Amniotic epithelial cell (primary cell): ENCODE data around the gene TPD52L2.
"Not testable (repeated sequence)": the region's sequence is repeated elsewhere in the genome, so short reads cannot be mapped to it uniquely, and the experiment has no call there.

Experiments used
- DNase-seq: peaks from one replicate; pipeline ENCODE4 v3.0.0-alpha.2; 2010; ENCODE audit warnings: low read depth

TPD52L2 gene

DNA sequence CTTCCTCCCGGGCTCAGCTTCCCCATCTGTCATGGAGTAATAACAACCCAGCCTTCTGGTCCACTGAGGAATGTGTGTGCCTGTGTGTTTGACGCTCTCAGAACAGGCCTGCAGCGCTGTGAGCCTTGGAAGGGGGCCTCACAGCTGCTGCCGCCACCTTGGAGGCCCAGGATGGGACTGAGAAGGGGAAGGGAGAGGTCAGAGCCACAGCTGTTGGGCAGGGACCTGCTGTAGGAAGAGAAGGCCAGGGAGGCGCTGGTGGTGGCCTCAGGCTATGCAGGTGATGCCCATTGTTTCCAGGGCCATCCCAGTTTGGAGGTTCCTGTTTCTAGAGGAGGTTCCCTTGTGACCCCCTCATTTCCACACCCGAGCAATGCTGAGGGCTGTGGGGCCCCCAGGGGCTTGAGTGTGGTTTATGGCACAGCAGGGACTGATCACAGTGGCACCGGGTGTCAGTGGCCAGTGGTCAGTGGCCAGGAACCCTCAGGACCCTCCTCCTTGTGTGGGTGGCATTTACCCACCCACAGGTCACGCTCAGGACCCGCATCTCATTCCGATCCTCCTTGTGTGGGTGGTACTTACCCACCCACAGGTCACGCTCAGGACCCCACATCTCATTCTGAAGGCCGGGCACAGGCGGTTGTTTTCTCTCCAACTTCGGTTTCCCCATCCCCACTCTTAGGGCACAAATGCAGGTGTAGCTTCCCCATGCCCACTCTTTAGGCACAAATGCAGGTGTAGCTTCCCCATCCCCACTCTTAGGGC is 14.0 kb downstream of the TPD52L2 start:
- DNase-seq = no peak

- not testable (repeated sequence) for DNase-seq
These were observed 15.8 kb downstream of the TPD52L2 start for GRCh38 chr20:63880901-63881300.

GRCh38 chr20:63881451-63882226 is 16.6 kb downstream of the TPD52L2 start:
- no peak for DNase-seq

GRCh38 chr20:63882257-63883200 is 17.5 kb downstream of the TPD52L2 start:
- no peak for DNase-seq

- no peak for DNase-seq
These were observed 18.1 kb downstream of the TPD52L2 start for GRCh38 chr20:63883201-63883593.

GRCh38 chr20:63884506-63885263 is 19.6 kb downstream of the TPD52L2 start:
- DNase-seq = no peak

- DNase-seq = no peak
These were observed 20.4 kb downstream of the TPD52L2 start for GRCh38 chr20:63885264-63886053.

DNA sequence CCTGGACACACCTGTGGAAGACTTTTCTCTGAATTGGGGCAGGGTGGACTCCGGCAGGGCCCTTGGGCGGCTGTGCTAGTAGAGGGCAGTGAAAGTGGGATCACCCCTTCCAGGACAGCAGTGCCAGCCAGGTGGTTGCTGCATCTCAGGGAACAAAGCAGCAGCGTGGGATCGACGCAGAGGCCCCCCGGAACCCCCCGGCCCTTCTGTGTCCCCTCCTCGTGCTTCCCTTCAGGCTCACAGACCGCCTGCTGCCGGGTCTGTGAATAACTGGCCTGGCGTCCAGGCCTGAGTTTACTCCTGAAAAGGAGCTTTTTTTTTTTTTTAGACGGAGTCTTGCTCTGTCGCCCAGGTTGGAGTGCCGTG is 21.0 kb downstream of the TPD52L2 start:
- no peak for DNase-seq

DNA sequence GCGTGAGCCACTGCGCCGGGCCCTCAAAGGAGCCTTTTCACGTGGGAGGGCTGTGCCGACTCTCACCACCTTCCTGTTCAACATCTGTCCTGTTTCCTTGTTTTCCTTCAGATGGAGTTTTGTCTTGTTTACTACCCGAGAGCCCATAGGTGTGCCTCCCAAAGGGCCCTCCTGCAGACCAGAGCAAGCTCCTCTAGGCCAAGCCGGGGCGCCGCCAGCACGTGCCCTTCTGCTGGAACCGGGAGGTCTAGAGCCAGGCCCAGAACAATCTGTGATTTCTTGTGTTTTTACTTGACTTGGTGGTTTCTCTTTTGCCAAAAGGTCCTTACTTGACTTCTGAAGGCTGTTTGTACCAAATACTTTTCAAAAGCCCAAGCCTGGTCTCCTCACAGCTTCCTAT is 21.9 kb downstream of the TPD52L2 start:
- DNase-seq = no peak

- DNase-seq = peak; percentile 43
These were observed 24.5 kb downstream of the TPD52L2 start for GRCh38 chr20:63889241-63890200.

DNA sequence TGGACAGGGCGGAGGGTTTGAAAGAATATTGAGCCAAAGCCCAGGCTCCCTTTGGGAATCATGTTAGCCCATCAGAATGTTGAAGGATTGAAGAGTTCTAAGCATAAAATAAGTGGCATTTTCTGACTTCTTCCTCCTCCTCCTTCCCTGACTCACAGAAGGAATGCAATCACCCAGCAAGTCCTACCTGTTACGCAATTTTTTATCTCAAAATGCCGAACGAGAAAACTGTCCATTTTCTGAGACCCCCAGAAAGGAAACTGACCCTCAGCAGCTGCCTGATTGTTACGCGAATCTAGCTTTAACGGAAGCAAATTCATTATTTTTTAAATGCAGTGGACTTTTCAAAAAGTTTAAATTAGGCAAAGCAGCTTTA is 25.1 kb downstream of the TPD52L2 start:
- peak; percentile 69 for DNase-seq

- DNase-seq = no peak
These were observed 25.5 kb downstream of the TPD52L2 start for GRCh38 chr20:63890616-63891015.

DNA sequence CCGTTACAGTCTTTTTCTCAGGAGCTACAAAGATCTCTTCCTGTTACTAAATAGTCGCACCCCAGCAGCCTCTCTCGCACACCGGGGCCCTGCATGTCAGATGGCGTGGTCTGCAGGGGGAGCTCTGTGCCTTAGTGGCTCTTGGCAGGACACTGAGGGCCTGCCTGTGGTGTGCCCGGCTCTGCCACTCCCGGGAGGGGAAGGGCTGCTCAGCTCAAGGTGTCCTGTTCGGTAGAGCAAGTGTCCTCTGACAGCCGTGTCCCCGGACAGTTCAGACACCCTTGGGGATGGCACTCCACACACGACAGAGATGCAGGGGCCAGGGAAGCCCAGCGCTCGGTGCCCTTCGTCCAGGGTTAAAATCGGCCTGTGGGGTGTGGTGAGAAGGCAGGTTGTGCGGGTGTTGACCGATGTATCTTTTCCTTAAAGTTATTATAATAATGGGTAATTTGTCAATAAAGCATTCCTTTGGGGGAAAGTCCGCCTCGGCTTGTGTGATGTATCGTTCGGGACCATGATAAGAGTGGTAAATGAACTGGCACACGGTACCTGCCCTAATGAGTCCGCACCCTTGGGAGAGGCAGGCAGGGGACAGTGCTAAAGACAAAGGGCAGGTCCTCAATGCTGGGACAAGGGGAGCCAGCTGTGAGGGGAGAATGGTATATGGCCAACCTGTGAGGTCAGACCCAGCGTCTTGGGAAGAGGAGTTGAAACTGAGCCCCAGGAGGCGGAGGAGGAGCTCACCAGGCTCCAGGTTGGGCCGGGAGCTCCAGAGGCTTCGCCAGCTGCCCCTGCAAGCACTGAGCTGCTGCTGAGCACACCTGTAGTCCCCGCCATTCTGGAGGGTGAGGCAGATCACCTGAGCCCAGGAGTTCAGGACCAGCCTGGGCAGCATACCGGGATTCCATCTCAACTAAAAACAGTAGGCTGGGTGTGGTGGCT is 26.3 kb downstream of the TPD52L2 start:
- DNase-seq = no peak

DNA sequence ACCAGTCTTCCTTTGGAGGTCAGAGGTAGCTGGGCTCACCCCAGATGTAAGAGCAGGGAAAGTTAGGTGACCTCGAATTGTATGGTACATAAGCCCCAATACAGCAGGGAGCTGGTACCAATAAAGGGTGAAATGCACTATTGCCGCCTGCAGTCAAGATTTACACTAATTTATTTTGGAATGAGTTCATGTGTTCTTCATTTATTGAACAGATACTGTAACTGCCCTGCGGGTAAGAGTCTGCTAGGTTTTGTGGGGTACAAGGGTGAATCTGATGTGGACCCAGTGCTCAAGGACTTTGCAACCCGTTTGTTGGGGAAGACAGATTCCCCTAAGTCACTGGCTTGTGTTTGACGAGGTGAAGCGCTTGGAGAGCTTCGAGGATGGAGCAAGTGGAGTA is 27.3 kb downstream of the TPD52L2 start:
- DNase-seq = no peak

- no peak for DNase-seq
These were observed 28.9 kb downstream of the TPD52L2 start for GRCh38 chr20:63893999-63894357.

DNA sequence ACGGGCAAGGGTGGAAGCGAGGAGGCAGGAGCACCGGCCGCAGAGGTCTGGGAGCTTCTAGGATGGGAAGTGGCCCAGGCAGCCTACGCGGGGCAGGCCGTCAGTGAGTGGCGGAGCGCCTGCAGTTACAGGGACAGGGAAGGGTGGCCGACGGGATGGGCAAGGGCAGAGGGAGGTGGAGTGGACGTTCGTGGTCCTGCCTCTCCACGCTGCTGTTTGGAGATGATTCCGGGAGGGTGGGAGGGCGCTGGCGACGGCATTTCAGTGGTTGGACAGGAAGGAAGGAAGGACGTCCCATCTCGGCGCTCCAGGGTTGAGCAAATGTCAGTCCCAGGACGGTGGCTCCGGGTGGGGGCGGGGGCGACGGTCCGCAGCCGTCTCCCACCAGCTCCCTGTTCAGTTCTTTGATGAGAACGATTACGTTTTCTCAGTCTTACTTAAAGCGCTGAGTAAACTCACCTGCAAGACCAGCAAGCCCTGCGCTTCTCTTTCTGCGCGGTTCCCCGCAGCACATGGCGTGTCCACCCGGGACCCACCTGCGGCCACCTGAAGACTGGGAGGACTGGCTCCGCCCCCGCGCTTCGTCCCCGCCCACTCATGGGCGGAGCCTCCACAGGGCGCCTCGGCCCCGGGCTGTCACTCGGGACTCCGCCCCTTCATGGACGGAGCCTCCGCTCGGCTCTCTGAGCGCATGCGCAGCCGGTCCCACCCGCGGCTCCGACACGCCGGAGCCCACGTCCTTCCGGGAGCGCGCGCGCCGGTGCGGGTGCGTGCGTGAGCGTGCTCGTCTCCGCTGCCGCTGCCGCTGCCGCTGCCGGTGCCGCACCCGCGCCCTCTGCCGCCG is 29.5 kb downstream of the TPD52L2 start, which contains the start of gene DNAJC5:
Gene DNAJC5 (plus strand): TSS at position 769 of the 844 bp plus-strand sequence. CDS start 33,220 bp downstream, outside the sequence.
- DNase-seq = peak; percentile 81

DNA sequence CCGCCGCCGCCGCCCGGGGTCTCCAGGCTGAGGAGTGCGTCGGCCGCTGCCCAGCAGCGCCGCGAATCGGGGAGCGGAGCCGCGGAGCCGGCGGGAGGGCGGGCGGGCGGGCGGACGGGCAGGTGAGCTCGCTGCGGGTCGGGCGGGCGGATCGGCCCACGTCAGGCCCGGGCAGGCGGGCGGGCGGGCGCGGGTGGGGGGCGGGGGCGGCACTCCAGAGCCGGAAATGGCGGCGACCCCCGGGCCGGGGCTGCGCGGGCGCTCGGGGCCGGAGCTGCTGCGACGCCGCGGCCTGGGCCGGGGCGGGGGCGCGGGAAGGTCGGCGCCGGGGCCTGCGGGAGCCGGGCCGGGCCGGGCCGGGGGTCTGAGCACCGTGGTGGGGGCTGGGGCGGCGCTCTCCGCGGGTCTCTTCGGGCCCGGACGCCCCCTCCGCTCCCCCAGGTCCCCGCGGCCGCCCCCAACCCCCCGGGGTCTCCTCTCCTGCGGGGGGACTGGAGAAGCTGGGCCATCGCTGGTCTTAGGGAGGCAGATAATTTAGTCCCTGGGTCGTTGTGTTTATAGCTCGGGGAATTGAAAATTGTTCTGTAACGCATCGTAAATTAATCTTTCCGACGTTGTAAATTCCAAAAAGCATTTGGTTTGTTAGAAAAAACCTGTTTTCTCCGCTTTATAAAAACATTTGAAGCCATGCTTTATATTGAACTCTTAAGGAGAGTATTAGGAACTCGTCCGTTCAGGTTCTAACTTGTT is 30.3 kb downstream of the TPD52L2 start:
- DNase-seq = no peak
